K562 (cell line): ENCODE data around the gene NYAP2.

Experiments
- CEBPB ChIP-seq: fragments of 450-650 bp; IDR thresholded peaks from 2 replicates; pipeline ENCODE4 v1.6.1; 2016; ENCODE audit warnings: missing genetic modification characterization, missing compliant biosample characterization
- HDAC2 ChIP-seq: fragments of 450-650 bp; IDR thresholded peaks from 2 replicates; pipeline ENCODE4 v1.6.1; 2016; ENCODE audit warnings: mild to moderate bottlenecking
- IRF2 ChIP-seq: sonication (generic); formaldehyde crosslinking; IDR thresholded peaks from 2 replicates; pipeline ENCODE4 v1.8.1; 2022; ENCODE audit warnings: mild to moderate bottlenecking, missing genetic modification reagents
- PPARD ChIP-seq: fragments of 250-450 bp; sonication (Bioruptor Pico); IDR thresholded peaks from 2 replicates; pipeline ENCODE4 v1.8.0; 2022; ENCODE audit warnings: inconsistent platforms, mild to moderate bottlenecking, moderate library complexity
- RAD21 ChIP-seq, 2 experiments: fragments of 250-450 bp in 1 of 2; fragments of 450-650 bp in 1 of 2; sonication (Bioruptor Pico) in 1 of 2; formaldehyde crosslinking in 1 of 2; IDR thresholded peaks in 1 of 2; conservative IDR thresholded peaks in 1 of 2; 2 replicates each; pipeline versions ENCODE4 v1.4.0 to v1.8.0; 2020 to 2022; ENCODE audit warnings: mild to moderate bottlenecking in 2 of 2, moderate library complexity in 1 of 2
- TAF1 ChIP-seq: IDR thresholded peaks from 2 replicates; pipeline ENCODE4 v1.6.1; 2011; ENCODE audit warnings: mild to moderate bottlenecking, low read length, moderate library complexity; ENCODE audit not compliant: insufficient read depth, control insufficient read depth, severe bottlenecking; ENCODE audit errors: extremely low read depth
- TAL1 ChIP-seq: fragments of 450-650 bp; IDR thresholded peaks from 2 replicates; pipeline ENCODE4 v1.6.1; 2016; ENCODE audit warnings: mild to moderate bottlenecking
- ZC3H8 ChIP-seq: fragments of 450-650 bp; IDR thresholded peaks from 2 replicates; pipeline ENCODE4 v1.6.1; 2017
- ZNF274 ChIP-seq: IDR thresholded peaks from 2 replicates; pipeline ENCODE4 v1.6.1; 2011; ENCODE audit warnings: low read depth, mild to moderate bottlenecking, low read length, moderate library complexity, borderline replicate concordance
- TF ChIP-seq, protein P1 (sequence below), 2 experiments: fragments of 450-650 bp; formaldehyde crosslinking in 1 of 2; IDR thresholded peaks; 2 replicates each; pipeline versions ENCODE4 v1.4.0 to v1.6.1; 2014 to 2020; ENCODE audit warnings: mild to moderate bottlenecking in 2 of 2, borderline replicate concordance in 1 of 2, low read depth in 1 of 2

DNA sequence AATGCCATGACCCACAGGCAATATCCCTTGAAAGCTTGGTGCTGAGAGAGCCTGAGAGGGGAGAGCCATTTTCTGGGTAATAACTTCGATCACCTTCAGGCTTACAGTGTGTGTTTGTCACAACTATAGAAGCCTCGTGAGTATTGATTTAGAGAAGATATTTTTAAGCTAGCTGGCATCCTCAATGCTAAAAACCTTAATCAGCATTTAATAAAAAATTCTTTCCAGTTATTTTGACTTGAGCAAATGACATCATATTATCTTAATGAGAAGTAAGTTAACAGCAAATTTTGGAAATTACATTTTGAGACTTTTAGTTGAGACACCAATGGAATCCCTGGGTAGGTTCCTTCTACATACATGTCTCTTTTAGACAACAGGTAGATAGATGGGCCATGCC lies 283.7 kb downstream of the NYAP2 start:
- TF ChIP-seq ZNF274, result no peak
- TF ChIP-seq PPARD (CRISPR knock-in tag), result no peak
- no peak for TF ChIP-seq CEBPB (tag)
- TF ChIP-seq IRF2, result no peak
- TF ChIP-seq TAL1, result no peak
- no peak for TF ChIP-seq RAD21 (CRISPR knock-in tag; conservative IDR thresholded peaks at IDR 0.05 in 1 of 2, IDR thresholded peaks at IDR 0.05 in 1 of 2)
- TF ChIP-seq HDAC2, result no peak
- no peak for TF ChIP-seq TAF1
- TF ChIP-seq ZC3H8, result no peak
- TF ChIP-seq, protein P1, sequence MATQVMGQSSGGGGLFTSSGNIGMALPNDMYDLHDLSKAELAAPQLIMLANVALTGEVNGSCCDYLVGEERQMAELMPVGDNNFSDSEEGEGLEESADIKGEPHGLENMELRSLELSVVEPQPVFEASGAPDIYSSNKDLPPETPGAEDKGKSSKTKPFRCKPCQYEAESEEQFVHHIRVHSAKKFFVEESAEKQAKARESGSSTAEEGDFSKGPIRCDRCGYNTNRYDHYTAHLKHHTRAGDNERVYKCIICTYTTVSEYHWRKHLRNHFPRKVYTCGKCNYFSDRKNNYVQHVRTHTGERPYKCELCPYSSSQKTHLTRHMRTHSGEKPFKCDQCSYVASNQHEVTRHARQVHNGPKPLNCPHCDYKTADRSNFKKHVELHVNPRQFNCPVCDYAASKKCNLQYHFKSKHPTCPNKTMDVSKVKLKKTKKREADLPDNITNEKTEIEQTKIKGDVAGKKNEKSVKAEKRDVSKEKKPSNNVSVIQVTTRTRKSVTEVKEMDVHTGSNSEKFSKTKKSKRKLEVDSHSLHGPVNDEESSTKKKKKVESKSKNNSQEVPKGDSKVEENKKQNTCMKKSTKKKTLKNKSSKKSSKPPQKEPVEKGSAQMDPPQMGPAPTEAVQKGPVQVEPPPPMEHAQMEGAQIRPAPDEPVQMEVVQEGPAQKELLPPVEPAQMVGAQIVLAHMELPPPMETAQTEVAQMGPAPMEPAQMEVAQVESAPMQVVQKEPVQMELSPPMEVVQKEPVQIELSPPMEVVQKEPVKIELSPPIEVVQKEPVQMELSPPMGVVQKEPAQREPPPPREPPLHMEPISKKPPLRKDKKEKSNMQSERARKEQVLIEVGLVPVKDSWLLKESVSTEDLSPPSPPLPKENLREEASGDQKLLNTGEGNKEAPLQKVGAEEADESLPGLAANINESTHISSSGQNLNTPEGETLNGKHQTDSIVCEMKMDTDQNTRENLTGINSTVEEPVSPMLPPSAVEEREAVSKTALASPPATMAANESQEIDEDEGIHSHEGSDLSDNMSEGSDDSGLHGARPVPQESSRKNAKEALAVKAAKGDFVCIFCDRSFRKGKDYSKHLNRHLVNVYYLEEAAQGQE (IDR thresholded peaks at IDR 0.05; ENCODE audit: borderline replicate concordance), result no peak
- TF ChIP-seq, protein P1 (CRISPR knock-in tag; IDR thresholded peaks at IDR 0.05; ENCODE audit: low read depth), result no peak
